ENCODE results near the gene TBC1D5. TPM values are rescaled to one million over a fixed set of nuclear protein-coding genes. Genes with fewer than 3 reads are reported as not detected.

The TBC1D5 gene
- total RNA-seq, 1 experiment from 2014 or later, result 33.9 TPM

DNA sequence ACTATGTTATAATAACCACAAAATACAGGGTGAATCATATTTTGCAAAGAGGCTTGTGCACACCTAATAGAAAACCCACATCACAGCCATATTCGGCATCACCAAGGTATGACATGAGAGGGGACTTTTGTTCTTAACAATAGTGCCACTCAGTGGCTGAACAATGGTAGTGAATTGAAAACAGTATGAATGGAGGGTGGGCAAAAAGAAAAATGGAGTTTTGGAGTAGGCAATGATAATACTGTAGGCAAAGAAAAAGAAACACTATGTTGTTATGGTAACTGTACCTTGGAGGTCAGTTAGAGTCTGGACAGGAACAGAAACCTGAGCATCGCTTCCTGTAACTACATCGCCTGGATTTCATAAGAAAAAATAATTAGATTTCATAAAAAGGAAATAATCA is 509.0 kb downstream of the TBC1D5 start (continued):
- TF ChIP-seq, protein P1, sequence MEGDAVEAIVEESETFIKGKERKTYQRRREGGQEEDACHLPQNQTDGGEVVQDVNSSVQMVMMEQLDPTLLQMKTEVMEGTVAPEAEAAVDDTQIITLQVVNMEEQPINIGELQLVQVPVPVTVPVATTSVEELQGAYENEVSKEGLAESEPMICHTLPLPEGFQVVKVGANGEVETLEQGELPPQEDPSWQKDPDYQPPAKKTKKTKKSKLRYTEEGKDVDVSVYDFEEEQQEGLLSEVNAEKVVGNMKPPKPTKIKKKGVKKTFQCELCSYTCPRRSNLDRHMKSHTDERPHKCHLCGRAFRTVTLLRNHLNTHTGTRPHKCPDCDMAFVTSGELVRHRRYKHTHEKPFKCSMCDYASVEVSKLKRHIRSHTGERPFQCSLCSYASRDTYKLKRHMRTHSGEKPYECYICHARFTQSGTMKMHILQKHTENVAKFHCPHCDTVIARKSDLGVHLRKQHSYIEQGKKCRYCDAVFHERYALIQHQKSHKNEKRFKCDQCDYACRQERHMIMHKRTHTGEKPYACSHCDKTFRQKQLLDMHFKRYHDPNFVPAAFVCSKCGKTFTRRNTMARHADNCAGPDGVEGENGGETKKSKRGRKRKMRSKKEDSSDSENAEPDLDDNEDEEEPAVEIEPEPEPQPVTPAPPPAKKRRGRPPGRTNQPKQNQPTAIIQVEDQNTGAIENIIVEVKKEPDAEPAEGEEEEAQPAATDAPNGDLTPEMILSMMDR (IDR thresholded peaks at IDR 0.05 in 2 of 3, conservative IDR thresholded peaks at IDR 0.05 in 1 of 3; ENCODE audit: borderline replicate concordance in 1 of 3, insufficient read depth in 1 of 3, low read depth in 2 of 3, low read length in 2 of 3), result peak; percentile 59 to 79 (median 75)
- peak; percentile 80 for TF ChIP-seq SRF (IDR thresholded peaks at IDR 0.05; ENCODE audit: low read depth)

DNA sequence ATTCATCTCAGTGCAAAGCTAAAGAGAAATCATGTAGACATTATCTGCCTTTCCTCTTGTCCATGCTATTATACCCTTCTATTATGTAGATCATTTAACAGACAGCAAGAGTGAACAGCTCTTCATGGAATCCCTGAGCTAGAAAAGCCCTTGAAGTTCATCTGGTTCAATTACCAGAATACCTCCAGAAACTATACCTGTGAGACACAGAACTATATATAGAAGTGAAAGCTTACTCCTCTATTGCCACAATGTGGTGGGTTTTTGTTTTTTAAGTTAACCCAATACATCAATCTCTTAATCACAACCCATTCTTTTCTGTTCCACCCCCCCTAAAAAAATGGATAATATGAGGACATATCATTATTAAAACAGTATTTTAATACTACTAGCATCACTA is 510.0 kb downstream of the TBC1D5 start:
- Histone ChIP-seq H3K9me2 (ENCODE audit: insufficient read depth) (no peaks in the 10 kb centered on the region), H3K79me2 (ENCODE audit: insufficient read depth, low read length) (no peaks in the 10 kb centered on the region), H2AFZ (ENCODE audit: low read depth, low read length, poor library complexity, severe bottlenecking) (no peak overlapping the region), H3K36me3 (ENCODE audit: control insufficient read depth in 1 of 2, insufficient read depth in 2 of 2, low read length in 2 of 2) (no peaks in the 10 kb centered on the region), H3K9ac (ENCODE audit: low read length) (no peak overlapping the region), H3K27ac (ENCODE audit: low read depth, low read length) (no peak overlapping the region), H3K4me3 (replicated peaks in 1 of 2; ENCODE audit: low read depth in 1 of 2, low read length in 2 of 2) (no peak overlapping the region), H3K27me3 (ENCODE audit: insufficient read depth, low read length) (no peaks in the 10 kb centered on the region), H3K4me1 (ENCODE audit: control insufficient read depth in 1 of 2, insufficient read depth in 2 of 2, low read length in 2 of 2) (no peaks in the 10 kb centered on the region), H4K20me1 (ENCODE audit: insufficient read depth) (no peaks in the 10 kb centered on the region), H3K4me2 (ENCODE audit: low read length) (no peak overlapping the region), H3K9me3 (ENCODE audit: control insufficient read depth in 1 of 2, insufficient read depth in 1 of 2, low read depth in 1 of 2, low read length in 2 of 2) (no peaks in the 10 kb centered on the region)
- DNase-seq (ENCODE audit: low read depth, low spot score) (no peak), ATAC-seq (no peak)
- ChIA-PET POLR2A (no interaction called here), RAD21 (ENCODE audit: low non-redundant PET in 1 of 2, low total read pairs in 2 of 2, uncharacterized antibody in 2 of 2, unreplicated experiment in 2 of 2) (no interaction called here), CTCF (interaction anchor here (1.2 to 1.5 kb wide), 2 partner anchors 403 to 631 kb away, joined by 6 to 7 read pairs; no protein-coding TSS in a partner anchor)
- BruUV-seq (replicated peaks), result no TSS peak
- intact Hi-C loops (cut with micrococcal nuclease), result loop anchor here (2.0 kb wide), 1 partner anchor 200 kb away; no protein-coding TSS in a partner anchor
- no peak for TF ChIP-seq POLR2A (IDR thresholded peaks at IDR 0.05; ENCODE audit: borderline replicate concordance, extremely low read depth, insufficient read depth, insufficient read length)
- no peak for TF ChIP-seq JUND (IDR thresholded peaks at IDR 0.05)
- TF ChIP-seq, protein P2, sequence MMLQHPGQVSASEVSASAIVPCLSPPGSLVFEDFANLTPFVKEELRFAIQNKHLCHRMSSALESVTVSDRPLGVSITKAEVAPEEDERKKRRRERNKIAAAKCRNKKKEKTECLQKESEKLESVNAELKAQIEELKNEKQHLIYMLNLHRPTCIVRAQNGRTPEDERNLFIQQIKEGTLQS (IDR thresholded peaks at IDR 0.05), result no peak
- TF ChIP-seq SRF (IDR thresholded peaks at IDR 0.05; ENCODE audit: low read depth), result no peak
- TF ChIP-seq, protein P3, sequence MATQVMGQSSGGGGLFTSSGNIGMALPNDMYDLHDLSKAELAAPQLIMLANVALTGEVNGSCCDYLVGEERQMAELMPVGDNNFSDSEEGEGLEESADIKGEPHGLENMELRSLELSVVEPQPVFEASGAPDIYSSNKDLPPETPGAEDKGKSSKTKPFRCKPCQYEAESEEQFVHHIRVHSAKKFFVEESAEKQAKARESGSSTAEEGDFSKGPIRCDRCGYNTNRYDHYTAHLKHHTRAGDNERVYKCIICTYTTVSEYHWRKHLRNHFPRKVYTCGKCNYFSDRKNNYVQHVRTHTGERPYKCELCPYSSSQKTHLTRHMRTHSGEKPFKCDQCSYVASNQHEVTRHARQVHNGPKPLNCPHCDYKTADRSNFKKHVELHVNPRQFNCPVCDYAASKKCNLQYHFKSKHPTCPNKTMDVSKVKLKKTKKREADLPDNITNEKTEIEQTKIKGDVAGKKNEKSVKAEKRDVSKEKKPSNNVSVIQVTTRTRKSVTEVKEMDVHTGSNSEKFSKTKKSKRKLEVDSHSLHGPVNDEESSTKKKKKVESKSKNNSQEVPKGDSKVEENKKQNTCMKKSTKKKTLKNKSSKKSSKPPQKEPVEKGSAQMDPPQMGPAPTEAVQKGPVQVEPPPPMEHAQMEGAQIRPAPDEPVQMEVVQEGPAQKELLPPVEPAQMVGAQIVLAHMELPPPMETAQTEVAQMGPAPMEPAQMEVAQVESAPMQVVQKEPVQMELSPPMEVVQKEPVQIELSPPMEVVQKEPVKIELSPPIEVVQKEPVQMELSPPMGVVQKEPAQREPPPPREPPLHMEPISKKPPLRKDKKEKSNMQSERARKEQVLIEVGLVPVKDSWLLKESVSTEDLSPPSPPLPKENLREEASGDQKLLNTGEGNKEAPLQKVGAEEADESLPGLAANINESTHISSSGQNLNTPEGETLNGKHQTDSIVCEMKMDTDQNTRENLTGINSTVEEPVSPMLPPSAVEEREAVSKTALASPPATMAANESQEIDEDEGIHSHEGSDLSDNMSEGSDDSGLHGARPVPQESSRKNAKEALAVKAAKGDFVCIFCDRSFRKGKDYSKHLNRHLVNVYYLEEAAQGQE (IDR thresholded peaks at IDR 0.05; ENCODE audit: low read depth), result no peak
- no peak for TF ChIP-seq TCF7L2 (IDR thresholded peaks at IDR 0.05; ENCODE audit: borderline replicate concordance, extremely low read depth, insufficient read depth, insufficient read length)
- no peak for TF ChIP-seq ZNF274 (IDR thresholded peaks at IDR 0.05; ENCODE audit: low read depth, low read length)
- TF ChIP-seq EZH2phosphoT487 (IDR thresholded peaks at IDR 0.05; ENCODE audit: borderline replicate concordance), result no peak
- no peak for TF ChIP-seq CBX3 (IDR thresholded peaks at IDR 0.05; ENCODE audit: low read depth)
- TF ChIP-seq, protein P4, sequence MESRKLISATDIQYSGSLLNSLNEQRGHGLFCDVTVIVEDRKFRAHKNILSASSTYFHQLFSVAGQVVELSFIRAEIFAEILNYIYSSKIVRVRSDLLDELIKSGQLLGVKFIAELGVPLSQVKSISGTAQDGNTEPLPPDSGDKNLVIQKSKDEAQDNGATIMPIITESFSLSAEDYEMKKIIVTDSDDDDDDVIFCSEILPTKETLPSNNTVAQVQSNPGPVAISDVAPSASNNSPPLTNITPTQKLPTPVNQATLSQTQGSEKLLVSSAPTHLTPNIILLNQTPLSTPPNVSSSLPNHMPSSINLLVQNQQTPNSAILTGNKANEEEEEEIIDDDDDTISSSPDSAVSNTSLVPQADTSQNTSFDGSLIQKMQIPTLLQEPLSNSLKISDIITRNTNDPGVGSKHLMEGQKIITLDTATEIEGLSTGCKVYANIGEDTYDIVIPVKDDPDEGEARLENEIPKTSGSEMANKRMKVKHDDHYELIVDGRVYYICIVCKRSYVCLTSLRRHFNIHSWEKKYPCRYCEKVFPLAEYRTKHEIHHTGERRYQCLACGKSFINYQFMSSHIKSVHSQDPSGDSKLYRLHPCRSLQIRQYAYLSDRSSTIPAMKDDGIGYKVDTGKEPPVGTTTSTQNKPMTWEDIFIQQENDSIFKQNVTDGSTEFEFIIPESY (IDR thresholded peaks at IDR 0.05; ENCODE audit: extremely low read depth, insufficient replicate concordance, low read length), result no peak
- TF ChIP-seq, protein P1 (IDR thresholded peaks at IDR 0.05 in 2 of 3, conservative IDR thresholded peaks at IDR 0.05 in 1 of 3; ENCODE audit: borderline replicate concordance in 1 of 3, insufficient read depth in 1 of 3, low read depth in 2 of 3, low read length in 2 of 3), result no peak
- TF ChIP-seq CEBPB (IDR thresholded peaks at IDR 0.05; ENCODE audit: low read depth), result no peak
- no peak for TF ChIP-seq SP1 (IDR thresholded peaks at IDR 0.05; ENCODE audit: low read depth)

All from HCT116 (cell line).